Smooth muscle cell (in vitro differentiated cells): ENCODE data around the gene CACNA2D2. TPM values are rescaled to one million over a fixed set of nuclear protein-coding genes. Genes with fewer than 3 reads are reported as not detected.

Experiments used
- DNase-seq: peaks from one replicate; lab custom pipeline; 2025; ENCODE audit not compliant: unreplicated experiment; lab: John Stamatoyannopoulos, UW
- H2AFZ ChIP-seq: fragments of 200-600 bp; sonication (generic); 2 replicates; pipeline ENCODE4 v1.6.0; 2016; ENCODE audit warnings: antibody characterized with exemption, low read depth, mild to moderate bottlenecking
- H3F3A ChIP-seq: fragments of 200-600 bp; sonication (generic); 2 replicates; pipeline ENCODE4 v1.6.0; 2017; ENCODE audit warnings: antibody characterized with exemption, low read depth
- H3K27ac ChIP-seq: fragments of 200-600 bp; sonication (generic); 2 replicates; pipeline ENCODE4 v1.5.1; 2016; ENCODE audit warnings: low read depth, mild to moderate bottlenecking
- H3K27me3 ChIP-seq: fragments of 200-600 bp; sonication (generic); 2 replicates; pipeline ENCODE4 v1.6.1; 2016; ENCODE audit warnings: low read depth, mild to moderate bottlenecking
- H3K36me3 ChIP-seq: fragments of 200-600 bp; sonication (generic); 2 replicates; pipeline ENCODE4 v1.5.1; 2016; ENCODE audit warnings: low read depth
- H3K4me1 ChIP-seq: fragments of 200-600 bp; sonication (generic); 2 replicates; pipeline ENCODE4 v1.5.1; 2016; ENCODE audit warnings: low read depth
- H3K4me2 ChIP-seq: fragments of 200-600 bp; sonication (generic); 2 replicates; pipeline ENCODE4 v1.6.0; 2016; ENCODE audit warnings: mild to moderate bottlenecking
- H3K4me3 ChIP-seq: fragments of 200-600 bp; sonication (generic); 2 replicates; pipeline ENCODE4 v1.5.1; 2016; ENCODE audit warnings: mild to moderate bottlenecking
- H3K79me2 ChIP-seq: fragments of 200-600 bp; sonication (generic); 2 replicates; pipeline ENCODE4 v1.6.0; 2016; ENCODE audit warnings: low read depth, mild to moderate bottlenecking
- H3K9ac ChIP-seq: fragments of 200-600 bp; sonication (generic); 2 replicates; pipeline ENCODE4 v1.6.0; 2016; ENCODE audit warnings: low read depth
- H3K9me3 ChIP-seq: fragments of 200-600 bp; sonication (generic); replicated peaks from 2 replicates; pipeline ENCODE4 v1.5.1; 2016; ENCODE audit warnings: low read depth
- H4K20me1 ChIP-seq: fragments of 200-600 bp; sonication (generic); 2 replicates; pipeline ENCODE4 v1.6.0; 2016; ENCODE audit warnings: low read depth
- WGBS: methylation state at CpG from one replicate; pipeline ENCODE4 v1.1.7; 2016; ENCODE audit warnings: low lambda C conversion rate; 5-methylcytosine and 5-hydroxymethylcytosine counted together
- polyA plus RNA-seq: library from polyadenylated mRNA; unstranded; fragments of >200 nt; fragmentation: Nextera tagmentation; extraction: Ambion mirVana; gene quantifications from 2 replicates; pipeline ENCODE4 v1.2.1, GENCODE V29; 2016
- total RNA-seq: library from RNA; depleted of rRNA; stranded (reverse); fragments of >200 nt; gene quantifications from 2 replicates; pipeline ENCODE4 v1.2.3, GENCODE V29; 2014
- TF ChIP-seq, protein P1 (sequence below): fragments of 200-600 bp; sonication (generic); IDR thresholded peaks from 2 replicates; pipeline ENCODE4 v1.5.1; 2017; ENCODE audit warnings: borderline replicate concordance, mild to moderate bottlenecking, antibody characterized with exemption; ENCODE audit not compliant: insufficient read depth, poor library complexity, severe bottlenecking

CACNA2D2 gene
- total and polyA plus RNA-seq, 2 experiments from 2014 or later, result 0.27 to 0.51 TPM

DNA sequence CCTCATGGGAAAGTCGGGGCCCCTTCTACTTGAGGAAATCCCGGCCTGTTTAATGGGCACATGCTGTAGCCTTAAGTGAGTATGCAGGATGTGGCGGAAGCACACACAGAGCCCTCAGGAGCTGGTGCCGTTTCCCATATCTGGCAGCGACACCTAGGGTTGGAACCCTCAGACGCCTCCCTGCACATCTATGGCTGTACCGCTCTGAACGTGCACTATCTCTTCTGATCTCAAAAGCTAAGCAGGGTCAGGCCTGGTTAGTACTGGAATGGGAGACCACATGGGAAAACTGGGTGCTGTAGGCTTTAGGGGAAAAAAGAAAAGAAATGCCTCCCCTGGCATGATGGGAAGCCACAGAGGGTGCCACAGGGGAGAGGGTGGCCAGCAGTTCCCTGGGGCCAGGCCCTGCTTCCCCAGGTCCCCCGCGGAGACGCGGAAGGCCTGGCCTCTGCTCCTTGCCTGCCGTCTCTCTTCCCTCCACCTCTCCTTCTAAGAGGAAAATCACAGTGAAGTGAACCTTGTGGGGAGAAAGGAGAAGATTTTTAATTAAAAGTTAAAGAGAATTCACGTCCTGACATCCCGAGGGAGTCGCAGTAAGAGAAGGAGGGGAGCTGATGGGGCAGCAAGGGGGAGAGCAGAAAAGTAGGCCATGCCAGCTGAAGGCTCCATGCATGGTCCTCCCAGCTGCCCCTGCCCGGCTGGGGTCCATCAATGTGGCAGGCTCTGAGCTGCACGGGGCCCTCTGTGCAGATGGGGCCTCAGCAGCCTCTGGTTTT lies 83.7 kb downstream of the CACNA2D2 start:
- no peaks in the 10 kb centered on the region for H3K36me3 ChIP-seq
- 94% methylated on average over 18 of the region's 18 CpGs for WGBS
- TF ChIP-seq, protein P1, sequence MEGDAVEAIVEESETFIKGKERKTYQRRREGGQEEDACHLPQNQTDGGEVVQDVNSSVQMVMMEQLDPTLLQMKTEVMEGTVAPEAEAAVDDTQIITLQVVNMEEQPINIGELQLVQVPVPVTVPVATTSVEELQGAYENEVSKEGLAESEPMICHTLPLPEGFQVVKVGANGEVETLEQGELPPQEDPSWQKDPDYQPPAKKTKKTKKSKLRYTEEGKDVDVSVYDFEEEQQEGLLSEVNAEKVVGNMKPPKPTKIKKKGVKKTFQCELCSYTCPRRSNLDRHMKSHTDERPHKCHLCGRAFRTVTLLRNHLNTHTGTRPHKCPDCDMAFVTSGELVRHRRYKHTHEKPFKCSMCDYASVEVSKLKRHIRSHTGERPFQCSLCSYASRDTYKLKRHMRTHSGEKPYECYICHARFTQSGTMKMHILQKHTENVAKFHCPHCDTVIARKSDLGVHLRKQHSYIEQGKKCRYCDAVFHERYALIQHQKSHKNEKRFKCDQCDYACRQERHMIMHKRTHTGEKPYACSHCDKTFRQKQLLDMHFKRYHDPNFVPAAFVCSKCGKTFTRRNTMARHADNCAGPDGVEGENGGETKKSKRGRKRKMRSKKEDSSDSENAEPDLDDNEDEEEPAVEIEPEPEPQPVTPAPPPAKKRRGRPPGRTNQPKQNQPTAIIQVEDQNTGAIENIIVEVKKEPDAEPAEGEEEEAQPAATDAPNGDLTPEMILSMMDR, result no peak

DNA sequence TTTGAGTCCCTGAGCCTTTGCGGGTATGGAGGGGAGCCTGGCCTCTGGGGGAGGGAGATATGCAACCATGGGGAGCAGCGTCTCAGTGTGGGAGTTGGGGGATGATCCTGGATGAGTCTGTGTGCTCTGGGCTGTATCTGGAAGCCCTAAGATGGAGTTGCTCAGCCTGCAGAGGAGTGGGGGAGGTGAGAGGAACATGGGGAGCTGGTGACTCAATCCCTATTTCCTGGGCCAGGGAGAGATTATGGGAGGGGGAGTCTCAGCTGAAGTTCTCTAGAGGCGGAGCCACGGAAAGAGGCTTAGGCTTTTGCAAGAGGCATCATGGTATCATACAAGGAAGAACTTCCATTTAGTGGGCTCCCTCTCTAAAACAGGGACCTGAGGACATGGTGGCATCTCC lies 84.6 kb downstream of the CACNA2D2 start:
- Histone ChIP-seq H3K9ac (no peak overlapping the region), H3K36me3 (no peaks in the 10 kb centered on the region), H4K20me1 (no peaks in the 10 kb centered on the region), H3K4me3 (no peak overlapping the region), H3K4me1 (no peaks in the 10 kb centered on the region), H3K4me2 (peak overlapping the region; percentile 31), H3K9me3 (no peaks in the 10 kb centered on the region), H3F3A (no peaks in the 10 kb centered on the region), H3K27ac (no peak overlapping the region), H3K27me3 (no peaks in the 10 kb centered on the region), H3K79me2 (no peaks in the 10 kb centered on the region), H2AFZ (no peak overlapping the region)
- no peak for DNase-seq
- WGBS, result 49% methylated on average over 4 of the region's 4 CpGs
- TF ChIP-seq, protein P1, result no peak

More for the DNA sequence above, 83.7 kb downstream of the CACNA2D2 start:
- DNase-seq, result no peak
- H2AFZ ChIP-seq, result no peak overlapping the region
- no peaks in the 10 kb centered on the region for H3K9me3 ChIP-seq
- H3K9ac ChIP-seq, result no peak overlapping the region
- no peaks in the 10 kb centered on the region for H4K20me1 ChIP-seq
- H3K4me3 ChIP-seq, result no peak overlapping the region
- H3K4me1 ChIP-seq, result no peaks in the 10 kb centered on the region
- H3K4me2 ChIP-seq, result no peak overlapping the region
- H3K79me2 ChIP-seq, result no peaks in the 10 kb centered on the region
- no peaks in the 10 kb centered on the region for H3K27me3 ChIP-seq
- H3K27ac ChIP-seq, result no peak overlapping the region
- H3F3A ChIP-seq, result no peaks in the 10 kb centered on the region

DNA sequence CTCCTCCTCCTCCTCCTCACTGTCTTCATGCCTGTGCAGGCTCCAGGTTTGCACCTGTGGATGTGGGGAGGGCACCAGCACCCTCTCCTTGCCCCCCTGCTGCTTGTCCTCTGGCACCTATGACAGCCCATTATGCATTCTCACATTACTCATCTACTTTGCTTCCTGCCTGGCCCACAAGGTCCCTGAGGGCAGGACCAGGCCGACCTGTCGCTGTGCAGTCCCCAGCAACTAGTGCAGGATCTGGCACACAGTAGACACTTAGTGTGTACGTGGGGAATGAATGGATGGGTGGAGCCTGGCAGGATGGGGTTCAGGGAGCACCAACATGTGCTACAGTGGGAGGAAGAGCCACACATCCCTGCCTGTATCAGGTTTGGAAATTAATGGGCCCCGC lies 85.8 kb downstream of the CACNA2D2 start:
- no peaks in the 10 kb centered on the region for H3K4me1 ChIP-seq
- DNase-seq, result no peak
- H3K27ac ChIP-seq, result no peak overlapping the region
- H3K36me3 ChIP-seq, result no peaks in the 10 kb centered on the region
- no peaks in the 10 kb centered on the region for H3K79me2 ChIP-seq
- no peaks in the 10 kb centered on the region for H3F3A ChIP-seq
- no peak overlapping the region for H3K4me3 ChIP-seq
- H2AFZ ChIP-seq, result no peak overlapping the region
- H3K27me3 ChIP-seq, result no peaks in the 10 kb centered on the region
- no peaks in the 10 kb centered on the region for H4K20me1 ChIP-seq
- no peaks in the 10 kb centered on the region for H3K9me3 ChIP-seq
- no peak overlapping the region for H3K9ac ChIP-seq
- no peak overlapping the region for H3K4me2 ChIP-seq
- WGBS, result 79% methylated on average over 4 of the region's 4 CpGs
- TF ChIP-seq, protein P1, result no peak
